H1 (cell line): ENCODE measurements around the gene LIPE. TPM values are rescaled to one million over a fixed set of nuclear protein-coding genes. Genes with fewer than 3 reads are reported as not detected.

Source experiments
- CTCF ChIA-PET: fragments of 300-600 bp; sonication (Branson Sonifier 250); formaldehyde crosslinking; loops from one replicate; lab custom pipeline; 2021; ENCODE audit not compliant: partially characterized antibody; lab: Charles Lee
- POLR2A ChIA-PET: fragments of 300-600 bp; sonication (Branson Sonifier 250); formaldehyde crosslinking; loops from one replicate; lab custom pipeline; 2021; ENCODE audit warnings: inconsistent platforms; ENCODE audit not compliant: partially characterized antibody; lab: Charles Lee
- DNase-seq, 2 experiments: peaks; one replicate each; pipeline versions ENCODE4 v3.0.0 to v3.0.0-alpha.2; 2010 to 2022; ENCODE audit warnings: low spot score in 2 of 2, low read depth in 1 of 2, mixed read lengths in 1 of 2
- FAIRE-seq: peaks from 2 replicates; lab custom pipeline; 2011; peaks lifted over from hg19 to GRCh38; lab: Jason Lieb, UNC
- H2AFZ ChIP-seq: 2 replicates; pipeline ENCODE4 v1.8.1; 2012; ENCODE audit warnings: low read length, inconsistent platforms
- H2AK5ac ChIP-seq: 2 replicates; pipeline ENCODE4 v1.6.1; 2013; ENCODE audit warnings: low read depth, low read length
- H2BK120ac ChIP-seq: replicated peaks from 2 replicates; pipeline ENCODE3; 2013; ENCODE audit warnings: low read depth, low read length, inconsistent platforms
- H2BK12ac ChIP-seq: 2 replicates; pipeline ENCODE4 v1.6.1; 2013; ENCODE audit warnings: low read depth, low read length
- H2BK15ac ChIP-seq: 2 replicates; pipeline ENCODE4 v1.6.1; 2013; ENCODE audit warnings: low read length
- H2BK20ac ChIP-seq: 2 replicates; pipeline ENCODE4 v1.6.1; 2013; ENCODE audit warnings: low read length
- H2BK5ac ChIP-seq: 2 replicates; pipeline ENCODE4 v1.6.1; 2013; ENCODE audit warnings: low read depth, low read length
- H3K14ac ChIP-seq: 2 replicates; pipeline ENCODE4 v1.6.1; 2013; ENCODE audit warnings: inconsistent platforms; ENCODE audit not compliant: insufficient read length
- H3K18ac ChIP-seq: 2 replicates; pipeline ENCODE4 v1.6.1; 2013; ENCODE audit warnings: low read length; ENCODE audit errors: extremely low read depth
- H3K23ac ChIP-seq: 2 replicates; pipeline ENCODE4 v1.6.1; 2013; ENCODE audit warnings: inconsistent platforms; ENCODE audit not compliant: insufficient read length
- H3K23me2 ChIP-seq: 2 replicates; pipeline ENCODE4 v1.6.1; 2013; ENCODE audit warnings: low read depth, low read length
- H3K27ac ChIP-seq: 2 replicates; pipeline ENCODE4 v1.6.1; 2011; ENCODE audit warnings: low read depth, low read length, inconsistent platforms
- H3K27me3 ChIP-seq, 4 experiments: replicated peaks in 1 of 4; 1 replicate in 1 of 4; 2 replicates in 3 of 4; pipeline versions ENCODE4 v1.6.1 to v1.8.1; 2011 to 2013; ENCODE audit warnings: low read length in 3 of 4, mild to moderate bottlenecking in 3 of 4, inconsistent platforms in 2 of 4, mixed read lengths in 2 of 4, moderate library complexity in 1 of 4; ENCODE audit not compliant: control insufficient read depth in 3 of 4, insufficient read depth in 3 of 4; ENCODE audit errors: extremely low read depth in 1 of 4
- H3K36me3 ChIP-seq, 4 experiments: 2 replicates each; pipeline versions ENCODE4 v1.6.1 to v1.8.1; 2011 to 2013; ENCODE audit warnings: mild to moderate bottlenecking in 4 of 4, low read length in 3 of 4, moderate library complexity in 2 of 4, control low read depth in 1 of 4, inconsistent platforms in 1 of 4; ENCODE audit not compliant: insufficient read depth in 4 of 4, control insufficient read depth in 2 of 4
- H3K4ac ChIP-seq: replicated peaks from 2 replicates; pipeline ENCODE3; 2013; ENCODE audit warnings: low read length, low read depth, mixed read lengths, inconsistent platforms; ENCODE audit not compliant: insufficient read length
- H3K4me1 ChIP-seq, 4 experiments: replicated peaks in 1 of 4; 1 replicate in 1 of 4; 2 replicates in 3 of 4; pipeline versions ENCODE4 v1.6.1 to v1.8.1; 2011 to 2013; ENCODE audit warnings: low read length in 3 of 4, inconsistent platforms in 2 of 4, mixed read lengths in 1 of 4; ENCODE audit not compliant: insufficient read depth in 4 of 4, control insufficient read depth in 3 of 4
- H3K4me2 ChIP-seq, 2 experiments: 2 replicates each; pipeline versions ENCODE4 v1.6.1 to v1.8.1; 2011 to 2013; ENCODE audit warnings: low read depth in 2 of 2, low read length in 2 of 2, control low read depth in 1 of 2, inconsistent platforms in 1 of 2, mild to moderate bottlenecking in 1 of 2; ENCODE audit not compliant: insufficient read depth in 1 of 2
- H3K4me3 ChIP-seq, 4 experiments: fragments of 200-600, 300-600 bp in 1 of 4; sonication (generic), shearing (Covaris generic), sonication (Bioruptor Twin) in 1 of 4; 2 replicates each; pipeline versions ENCODE4 v1.5.1 to v1.8.1; 2011 to 2016; ENCODE audit warnings: low read length in 4 of 4, low read depth in 3 of 4, control low read depth in 2 of 4, inconsistent platforms in 2 of 4, mild to moderate bottlenecking in 2 of 4, mixed read lengths in 1 of 4, moderate library complexity in 1 of 4; ENCODE audit not compliant: insufficient read depth in 2 of 4; ENCODE audit errors: extremely low read depth in 1 of 4
- H3K56ac ChIP-seq: replicated peaks from 2 replicates; pipeline ENCODE3; 2013; ENCODE audit warnings: low read depth, mild to moderate bottlenecking, mixed read lengths, low read length, inconsistent platforms; ENCODE audit not compliant: insufficient read length
- H3K79me1 ChIP-seq: 2 replicates; pipeline ENCODE4 v1.6.1; 2013; ENCODE audit warnings: low read depth, low read length, control low read depth
- H3K79me2 ChIP-seq, 2 experiments: 2 replicates each; pipeline versions ENCODE4 v1.6.1 to v1.8.1; 2012 to 2013; ENCODE audit warnings: low read length in 2 of 2, mild to moderate bottlenecking in 2 of 2, inconsistent platforms in 1 of 2; ENCODE audit not compliant: insufficient read depth in 2 of 2, control insufficient read depth in 1 of 2
- H3K9ac ChIP-seq, 4 experiments: replicated peaks in 1 of 4; 1 replicate in 1 of 4; 2 replicates in 3 of 4; pipeline versions ENCODE4 v1.6.1 to v1.8.1; 2011 to 2013; ENCODE audit warnings: low read depth in 3 of 4, low read length in 3 of 4, control low read depth in 2 of 4, mild to moderate bottlenecking in 2 of 4, moderate library complexity in 2 of 4, inconsistent platforms in 1 of 4; ENCODE audit errors: extremely low read depth in 1 of 4
- H3K9me3 ChIP-seq, 2 experiments: 2 replicates each; pipeline versions ENCODE4 v1.6.1 to v1.8.1; 2012 to 2013; ENCODE audit warnings: mild to moderate bottlenecking in 2 of 2, moderate library complexity in 2 of 2, control low read depth in 1 of 2, inconsistent platforms in 1 of 2, low read depth in 1 of 2, low read length in 1 of 2, mixed read lengths in 1 of 2; ENCODE audit not compliant: insufficient read depth in 2 of 2
- H4K20me1 ChIP-seq, 2 experiments: replicated peaks in 1 of 2; 2 replicates each; pipeline versions ENCODE3 to v1.8.1; 2011 to 2013; ENCODE audit warnings: inconsistent platforms in 2 of 2, low read length in 2 of 2, mild to moderate bottlenecking in 1 of 2; ENCODE audit not compliant: insufficient read depth in 2 of 2, control insufficient read depth in 1 of 2
- H4K5ac ChIP-seq: 2 replicates; pipeline ENCODE4 v1.6.1; 2013; ENCODE audit warnings: low read length, low read depth, mixed read lengths, inconsistent platforms; ENCODE audit not compliant: insufficient read length
- H4K8ac ChIP-seq: 2 replicates; pipeline ENCODE4 v1.8.0; 2013; ENCODE audit warnings: mild to moderate bottlenecking, moderate library complexity, low read length, inconsistent platforms; ENCODE audit not compliant: insufficient read depth; ENCODE audit errors: extremely low read depth
- H4K91ac ChIP-seq: replicated peaks from 2 replicates; pipeline ENCODE3; 2013; ENCODE audit warnings: low read length, mixed read lengths, inconsistent platforms; ENCODE audit not compliant: insufficient read length
- BACH1 ChIP-seq: IDR thresholded peaks from 2 replicates; pipeline ENCODE4 v1.6.1; 2012; ENCODE audit warnings: low read length, improper control_type of control experiment
- JUN ChIP-seq: IDR thresholded peaks from 2 replicates; pipeline ENCODE4 v1.6.1; 2011; ENCODE audit warnings: low read depth, mild to moderate bottlenecking, improper control_type of control experiment, low read length
- KDM4A ChIP-seq: IDR thresholded peaks from one replicate; pipeline ENCODE4 v1.7.1; 2012; ENCODE audit warnings: low read depth, mild to moderate bottlenecking, moderate library complexity, low read length, inconsistent platforms; ENCODE audit not compliant: severe bottlenecking
- KDM5A ChIP-seq: fragments of 200-600 bp; IDR thresholded peaks from 2 replicates; pipeline ENCODE4 v1.7.1; 2012; ENCODE audit warnings: mild to moderate bottlenecking, low read length, inconsistent platforms, mixed read lengths
- PHF8 ChIP-seq: fragments of 200-600 bp; sonication (generic); conservative IDR thresholded peaks from 2 replicates; pipeline ENCODE4 v1.7.1; 2012; ENCODE audit warnings: low read depth, mild to moderate bottlenecking, inconsistent platforms, low read length, moderate library complexity
- RFX5 ChIP-seq: IDR thresholded peaks from 2 replicates; pipeline ENCODE4 v1.6.1; 2011; ENCODE audit warnings: low read depth, low read length, improper control_type of control experiment, borderline replicate concordance
- WGBS, 2 experiments: shearing (Covaris generic) in 1 of 2; methylation state at CpG; one replicate each; pipeline versions ENCODE4 v1.1.6 to v1.1.7; 2013 to 2015; ENCODE audit warnings: low lambda C conversion rate in 2 of 2, mixed read lengths in 2 of 2, inconsistent platforms in 1 of 2, low coverage in 1 of 2, missing lambda C conversion rate in 1 of 2; ENCODE audit not compliant: insufficient replicate concordance in 2 of 2, insufficient coverage in 1 of 2, insufficient read length in 1 of 2; ENCODE audit errors: extremely low coverage in 1 of 2, missing lambda C conversion rate in 1 of 2; 5-methylcytosine and 5-hydroxymethylcytosine counted together
- polyA plus RNA-seq, 7 experiments: library from polyadenylated mRNA; depleted of rRNA in 3 of 7; stranded (reverse) in 5 of 7; unstranded in 2 of 7; fragments of >200 nt in 5 of 7; fragments of 200-250 nt in 2 of 7; gene quantifications; 1 replicate in 5 of 7; 2 replicates in 1 of 7; 4 replicates in 1 of 7; pipeline versions ENCODE4 v1.2.1 to v1.2.3, GENCODE V29; 2011 to 2013; ENCODE audit warnings: missing spikeins in 2 of 7, mixed read lengths in 2 of 7
- total RNA-seq: library from RNA; stranded (reverse); fragmentation: NEBNext Ultra II Directional; extraction: Animal tissue kit (Norgen Biotek cat#: 25700); gene quantifications from 2 replicates; pipeline ENCODE4 v1.2.1, GENCODE V29; 2021
- TF ChIP-seq, protein P1 (sequence below), 3 experiments: IDR thresholded peaks; 1 replicate in 2 of 3; 2 replicates in 1 of 3; pipeline versions ENCODE4 v1.5.1 to v1.6.1; 2011; ENCODE audit warnings: low read length in 3 of 3, mild to moderate bottlenecking in 3 of 3, inconsistent platforms in 2 of 3, low read depth in 1 of 3, moderate library complexity in 1 of 3; ENCODE audit not compliant: insufficient read depth in 1 of 3; ENCODE audit errors: control extremely low read depth in 1 of 3

LIPE gene
- total and polyA plus RNA-seq, 2 of the 8 experiments (the other 6 are each of a cell fraction or from before 2014, with no cell fraction given) = 8.7 to 15.9 TPM

DNA sequence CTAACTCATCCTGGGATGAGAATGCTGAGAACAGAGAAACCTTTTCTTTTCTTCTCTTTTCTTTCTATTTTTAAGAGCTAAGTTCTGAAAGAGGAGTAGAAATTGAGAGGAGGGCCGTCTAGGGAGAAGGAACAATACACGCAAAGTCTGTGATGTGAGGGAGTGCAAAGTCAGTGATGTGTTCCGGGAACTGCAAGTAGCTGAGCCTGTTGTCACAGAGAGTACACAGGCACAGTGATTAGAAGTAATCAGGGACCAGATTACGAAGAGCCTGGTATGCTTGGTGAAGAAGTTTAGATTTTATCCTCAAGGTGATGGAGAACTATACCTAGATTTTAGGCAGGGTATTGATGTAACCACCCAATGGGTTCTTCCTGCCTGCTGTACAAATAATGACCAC, 47.6 kb upstream of the LIPE start:
- H3K4me2 ChIP-seq = peak overlapping the region; percentile 52 to 64
- no peaks in the 10 kb centered on the region for H3K36me3 ChIP-seq
- H2BK20ac ChIP-seq = peak overlapping the region; percentile 96
- peak overlapping the region; percentile 99 for H2BK5ac ChIP-seq
- peak overlapping the region; percentile 97 for H4K91ac ChIP-seq
- POLR2A ChIA-PET = interaction anchor here (0.6 to 2.1 kb wide), 10 partner anchors 9 to 74 kb away, joined by 3 to 6 read pairs (median 4); no protein-coding TSS in a partner anchor
- no peak for FAIRE-seq
- H3K4me1 ChIP-seq = peaks cover 14 to 40% (median 34%) of the 10 kb centered on the region in 4 experiments
- H2AFZ ChIP-seq = no peak overlapping the region
- CTCF ChIA-PET = interaction anchor here (0.6 to 5.1 kb wide), 10 partner anchors 8 to 796 kb away, joined by 3 to 30 read pairs (median 6); partner anchors contain the start of gene CEACAM1
- H3K23me2 ChIP-seq = no peaks in the 10 kb centered on the region
- H3K23ac ChIP-seq = no peak overlapping the region
- H3K4ac ChIP-seq = peak overlapping the region; percentile 41
- H3K4me3 ChIP-seq = no peak overlapping the region
- H2BK120ac ChIP-seq = peak overlapping the region; percentile 98
- no peak for TF ChIP-seq KDM5A
- TF ChIP-seq BACH1 = no peak
- no peak for TF ChIP-seq PHF8
- TF ChIP-seq JUN = no peak
- no peak for TF ChIP-seq RFX5
- TF ChIP-seq, protein P1, sequence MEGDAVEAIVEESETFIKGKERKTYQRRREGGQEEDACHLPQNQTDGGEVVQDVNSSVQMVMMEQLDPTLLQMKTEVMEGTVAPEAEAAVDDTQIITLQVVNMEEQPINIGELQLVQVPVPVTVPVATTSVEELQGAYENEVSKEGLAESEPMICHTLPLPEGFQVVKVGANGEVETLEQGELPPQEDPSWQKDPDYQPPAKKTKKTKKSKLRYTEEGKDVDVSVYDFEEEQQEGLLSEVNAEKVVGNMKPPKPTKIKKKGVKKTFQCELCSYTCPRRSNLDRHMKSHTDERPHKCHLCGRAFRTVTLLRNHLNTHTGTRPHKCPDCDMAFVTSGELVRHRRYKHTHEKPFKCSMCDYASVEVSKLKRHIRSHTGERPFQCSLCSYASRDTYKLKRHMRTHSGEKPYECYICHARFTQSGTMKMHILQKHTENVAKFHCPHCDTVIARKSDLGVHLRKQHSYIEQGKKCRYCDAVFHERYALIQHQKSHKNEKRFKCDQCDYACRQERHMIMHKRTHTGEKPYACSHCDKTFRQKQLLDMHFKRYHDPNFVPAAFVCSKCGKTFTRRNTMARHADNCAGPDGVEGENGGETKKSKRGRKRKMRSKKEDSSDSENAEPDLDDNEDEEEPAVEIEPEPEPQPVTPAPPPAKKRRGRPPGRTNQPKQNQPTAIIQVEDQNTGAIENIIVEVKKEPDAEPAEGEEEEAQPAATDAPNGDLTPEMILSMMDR (IDR thresholded peaks at IDR 0.05; ENCODE audit: control extremely low read depth in 1 of 3, insufficient read depth in 1 of 3, low read depth in 1 of 3, low read length in 3 of 3) = no peak
- no peak for TF ChIP-seq KDM4A
- no peaks in the 10 kb centered on the region for H4K20me1 ChIP-seq
- H3K9me3 ChIP-seq = no peaks in the 10 kb centered on the region
- no peak for DNase-seq
- 46% methylated on average over 4 of the region's 4 CpGs; no CpG with 5 or more reads in 1 of the 2 experiments for WGBS, 2 experiments
- H4K8ac ChIP-seq = no peak overlapping the region
- H2BK12ac ChIP-seq = peak overlapping the region; percentile 98
- H2AK5ac ChIP-seq = peak overlapping the region; percentile 57
- H3K79me2 ChIP-seq = no peaks in the 10 kb centered on the region
- H3K18ac ChIP-seq = peak overlapping the region; percentile 88
- 0 out of 7 replicates have a peak overlapping the region, but pooled peaks of 1 of the 4 experiments have one; percentile 27 for H3K9ac ChIP-seq
- H3K14ac ChIP-seq = no peak overlapping the region
- H2BK15ac ChIP-seq = no peak overlapping the region
- peak overlapping the region; percentile 43 for H3K56ac ChIP-seq
- H3K27ac ChIP-seq = peak overlapping the region; percentile 70
- H3K79me1 ChIP-seq = no peaks in the 10 kb centered on the region
- peak overlapping the region; percentile 71 for H4K5ac ChIP-seq
- no peaks in the 10 kb centered on the region for H3K27me3 ChIP-seq
